ENCODE data around the gene TYROBP.
A peak's percentile ranks its signal among the peaks of the same experiment; 100 is the strongest.
"Not testable (repeated sequence)": the region's sequence is repeated elsewhere in the genome, so short reads cannot be mapped to it uniquely, and the experiment has no call there.

The TYROBP gene

DNA sequence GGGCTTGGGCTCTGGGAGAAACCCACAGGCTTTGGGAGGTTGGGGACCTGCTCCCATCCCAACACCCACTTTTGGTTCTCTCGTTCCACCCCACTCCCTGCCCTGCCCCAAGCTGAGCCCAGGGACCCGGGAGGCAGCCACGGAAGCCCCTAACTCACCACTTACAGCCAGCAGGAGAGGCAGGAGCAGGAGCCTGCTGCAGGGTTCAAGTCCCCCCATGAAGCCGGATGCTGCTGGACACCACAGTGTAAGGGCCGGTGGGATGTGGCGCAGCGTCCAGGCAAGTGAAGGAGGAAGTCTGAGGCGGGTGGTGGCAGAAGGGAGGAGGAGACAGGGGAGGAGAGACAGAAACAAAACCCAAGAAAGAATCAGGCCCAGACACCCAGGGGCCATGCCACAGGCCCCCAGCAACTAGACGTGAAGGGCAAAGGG lies at the start of gene TYROBP:
TSS of gene TYROBP (minus strand) at position 286 of the 432 bp plus-strand sequence. CDS start at position 219, 67 bp downstream.
- DNase-seq (ENCODE audit: low spot score) = no peak

DNA sequence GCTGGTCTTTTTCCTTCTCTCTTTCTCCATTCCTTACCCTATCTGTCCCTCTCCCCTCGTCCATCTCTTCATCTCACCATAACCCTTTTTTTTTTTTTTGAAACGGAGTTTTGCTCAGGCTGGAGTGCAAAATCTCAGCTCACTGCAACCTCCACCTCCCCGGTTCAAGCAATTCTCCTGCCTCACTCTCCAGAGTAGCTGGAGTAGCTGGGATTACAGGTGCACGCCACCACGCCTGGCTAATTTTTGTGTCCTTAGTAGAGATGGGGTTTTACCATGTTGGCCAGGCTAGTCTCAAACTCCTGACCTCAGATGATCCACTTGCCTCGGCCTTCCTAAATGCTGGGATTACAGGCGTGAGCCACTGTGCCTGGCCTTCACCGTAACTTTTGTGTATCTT lies 49.3 kb upstream of the TYROBP start:
- not testable (repeated sequence) for DNase-seq (ENCODE audit: low spot score)

DNA sequence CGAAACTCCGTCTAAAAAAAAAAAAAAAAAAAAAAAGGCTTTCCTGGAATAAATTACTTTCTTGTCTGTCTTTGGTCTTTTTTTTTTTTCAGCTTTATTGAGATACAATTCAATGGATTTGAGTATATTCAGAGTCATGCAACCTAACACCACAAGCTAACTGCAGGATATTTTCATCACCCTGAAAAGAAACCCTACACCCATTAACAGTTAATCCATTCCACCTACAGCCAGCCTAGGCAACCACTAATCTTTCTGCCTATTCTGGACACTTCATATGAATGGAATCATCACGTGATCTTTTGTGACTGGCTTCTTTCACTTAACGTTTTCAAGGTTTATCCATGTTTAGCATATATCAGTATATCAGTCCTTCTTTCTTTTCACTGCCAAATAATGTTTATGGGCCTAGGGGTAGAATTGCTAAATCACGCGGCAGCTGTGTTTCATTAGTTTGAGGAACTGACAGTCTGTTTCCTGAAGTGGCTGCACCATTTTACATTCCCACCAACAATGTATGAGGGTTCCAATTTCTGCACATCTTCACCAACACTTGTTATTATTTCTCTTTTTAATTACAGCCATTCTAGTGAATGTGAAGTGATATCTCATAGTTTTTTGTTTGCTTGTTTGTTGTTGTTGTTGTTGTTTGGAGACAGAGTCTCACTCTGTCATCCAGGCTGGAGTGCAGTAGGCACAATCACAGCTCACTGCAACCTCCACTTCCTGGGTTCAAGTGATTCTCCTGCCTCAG lies 48.0 kb upstream of the TYROBP start:
- no peak for DNase-seq (ENCODE audit: low spot score)

DNA sequence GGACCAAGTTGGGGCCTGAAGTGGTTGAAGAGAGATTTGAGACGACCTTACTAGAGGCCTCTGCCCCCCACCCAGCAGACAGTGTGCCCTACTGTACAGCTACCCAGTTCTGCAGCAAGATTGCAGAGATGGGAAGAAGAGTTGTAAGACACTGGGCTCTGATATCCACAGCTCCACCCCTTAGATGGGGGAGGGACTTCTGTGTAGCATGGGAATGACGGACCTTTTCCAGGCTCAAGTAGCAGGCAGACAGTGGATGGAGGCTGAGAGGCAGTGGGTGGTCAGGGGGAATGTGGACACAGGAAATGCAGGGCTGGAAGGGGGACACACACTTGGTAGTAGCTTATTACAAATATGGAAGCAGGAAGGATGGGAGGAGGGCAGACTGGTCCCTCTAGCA lies 41.0 kb upstream of the TYROBP start:
- no peak for DNase-seq (ENCODE audit: low spot score)

DNA sequence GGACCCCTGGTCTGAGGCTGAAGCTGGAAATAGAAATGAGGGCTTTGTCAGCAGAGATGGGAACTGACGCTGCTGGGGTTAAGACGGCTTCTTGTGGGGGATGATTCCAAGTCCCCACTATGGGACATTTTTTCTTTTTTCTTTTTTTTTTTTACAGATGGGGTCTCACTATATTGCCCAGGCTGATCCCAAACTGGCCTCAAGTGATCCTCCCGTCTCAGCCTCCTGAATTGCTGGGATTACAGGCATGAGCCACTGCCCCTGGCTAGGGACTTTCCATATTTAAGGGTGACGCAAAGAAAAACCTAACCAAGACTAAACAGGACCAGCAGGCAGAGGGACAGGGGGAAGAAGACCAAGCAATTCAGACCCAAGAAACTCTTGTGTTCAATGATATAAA lies 38.1 kb upstream of the TYROBP start:
- DNase-seq (ENCODE audit: low spot score) = no peak

DNA sequence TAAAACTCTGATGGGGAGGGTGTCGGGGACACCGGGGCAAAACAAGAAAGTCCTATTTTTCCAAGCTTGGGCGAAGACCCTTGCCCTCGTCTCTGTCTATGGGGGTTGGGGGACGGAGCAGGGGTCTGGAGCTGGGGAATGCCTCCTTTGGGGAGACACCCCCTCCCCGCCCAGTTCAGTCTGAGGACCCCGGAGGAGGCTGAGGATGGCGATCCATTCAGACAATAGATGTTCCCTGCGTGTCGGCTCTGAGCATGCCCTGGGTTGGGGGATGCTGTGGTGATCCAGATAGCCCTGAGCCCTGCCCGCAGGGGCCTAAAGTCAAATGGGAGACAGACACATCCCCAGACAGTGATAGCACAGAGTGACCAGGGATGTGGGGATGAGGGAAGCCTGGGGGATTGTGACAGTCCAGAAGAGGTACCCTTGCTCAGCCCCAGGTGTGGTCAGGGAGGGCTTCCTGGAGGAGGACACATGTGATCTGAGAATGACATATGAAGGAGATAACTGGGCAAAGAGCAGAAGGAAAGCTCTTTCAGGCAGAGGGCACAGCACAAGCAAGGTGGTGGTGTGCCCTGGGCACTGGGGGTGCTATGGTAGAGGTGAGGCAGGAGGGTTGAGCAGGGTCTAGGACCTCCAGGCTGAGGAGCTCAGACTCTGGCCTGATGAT lies 37.2 kb upstream of the TYROBP start:
- no peak for DNase-seq (ENCODE audit: low spot score)

DNA sequence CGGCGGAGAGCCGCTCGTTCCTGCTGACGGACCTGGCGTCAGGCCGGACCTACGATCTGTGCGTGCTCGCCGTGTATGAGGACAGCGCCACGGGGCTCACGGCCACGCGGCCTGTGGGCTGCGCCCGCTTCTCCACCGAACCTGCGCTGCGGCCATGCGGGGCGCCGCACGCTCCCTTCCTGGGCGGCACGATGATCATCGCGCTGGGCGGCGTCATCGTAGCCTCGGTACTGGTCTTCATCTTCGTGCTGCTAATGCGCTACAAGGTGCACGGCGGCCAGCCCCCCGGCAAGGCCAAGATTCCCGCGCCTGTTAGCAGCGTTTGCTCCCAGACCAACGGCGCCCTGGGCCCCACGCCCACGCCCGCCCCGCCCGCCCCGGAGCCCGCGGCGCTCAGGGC lies 36.5 kb upstream of the TYROBP start:
- DNase-seq (ENCODE audit: low spot score) = no peak

DNA sequence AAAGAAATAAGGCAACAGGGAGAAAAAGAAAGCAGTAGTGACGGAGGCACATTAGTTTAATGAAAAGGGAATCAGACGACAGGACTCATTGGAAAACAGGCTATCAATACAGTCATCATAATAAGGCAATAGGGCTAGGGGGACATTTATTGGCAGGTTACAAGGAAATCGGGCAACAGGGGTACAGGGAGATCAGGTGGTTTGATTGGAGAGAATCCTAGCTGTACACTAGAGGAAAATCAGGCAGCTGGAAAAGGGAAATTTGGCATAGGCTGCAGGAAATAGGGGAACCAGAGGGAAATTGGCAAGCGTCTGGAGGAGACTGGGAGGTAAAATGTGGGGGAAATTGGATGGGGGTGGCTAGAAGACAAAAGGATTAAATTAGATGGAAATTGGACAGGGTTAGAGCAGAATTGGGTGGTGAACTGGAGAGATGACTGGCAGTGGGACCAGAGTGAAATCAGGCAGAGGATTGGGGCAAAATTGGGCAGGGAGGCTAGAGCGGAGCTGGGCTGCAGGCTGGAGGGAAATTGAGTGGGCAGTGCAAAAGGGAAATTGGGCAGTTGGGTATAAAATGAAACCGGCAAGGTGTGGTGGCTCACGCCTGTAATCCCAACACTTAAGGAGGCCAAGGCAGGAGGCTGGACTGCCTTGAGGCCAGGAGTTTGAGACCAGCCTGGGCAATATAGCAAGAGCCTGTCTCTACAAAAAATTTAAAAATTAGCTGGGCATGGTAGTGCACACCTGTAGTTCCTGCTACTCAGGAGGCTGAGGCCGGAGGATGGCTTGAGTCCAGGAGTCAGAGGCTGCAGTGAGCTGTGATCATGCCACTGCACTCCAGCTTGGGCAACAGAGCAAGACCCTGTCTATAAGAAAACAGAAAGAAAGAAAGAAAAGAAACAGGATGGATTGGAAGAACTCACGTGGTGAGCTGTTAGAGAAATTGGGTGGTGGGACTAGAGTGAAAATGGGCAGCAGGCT lies 35.5 kb upstream of the TYROBP start:
- no peak for DNase-seq (ENCODE audit: low spot score)

- DNase-seq (ENCODE audit: low spot score) = no peak
Observed at GRCh38 chr19:35942235-35942634, 34.1 kb upstream of the TYROBP start.

DNA sequence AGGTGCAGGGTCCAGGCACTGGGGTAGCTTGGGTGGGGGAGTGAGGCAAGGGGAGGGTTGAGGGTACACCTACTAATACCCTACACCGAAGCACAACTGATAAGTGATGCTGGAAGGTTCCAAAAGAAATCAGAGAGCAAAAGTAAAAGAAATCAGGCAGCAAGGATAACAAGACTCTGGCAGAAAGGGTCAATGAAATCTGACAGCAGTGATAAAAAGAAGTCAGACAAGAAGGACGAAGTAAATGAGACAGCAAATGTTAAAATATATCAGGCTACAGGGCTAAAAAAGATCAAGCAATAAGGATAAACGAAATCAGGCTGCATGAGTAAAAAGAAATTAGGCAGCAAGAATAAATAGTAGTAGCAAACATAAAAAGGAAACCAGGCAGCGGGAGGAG lies 32.7 kb upstream of the TYROBP start:
- DNase-seq (ENCODE audit: low spot score) = no peak

DNA sequence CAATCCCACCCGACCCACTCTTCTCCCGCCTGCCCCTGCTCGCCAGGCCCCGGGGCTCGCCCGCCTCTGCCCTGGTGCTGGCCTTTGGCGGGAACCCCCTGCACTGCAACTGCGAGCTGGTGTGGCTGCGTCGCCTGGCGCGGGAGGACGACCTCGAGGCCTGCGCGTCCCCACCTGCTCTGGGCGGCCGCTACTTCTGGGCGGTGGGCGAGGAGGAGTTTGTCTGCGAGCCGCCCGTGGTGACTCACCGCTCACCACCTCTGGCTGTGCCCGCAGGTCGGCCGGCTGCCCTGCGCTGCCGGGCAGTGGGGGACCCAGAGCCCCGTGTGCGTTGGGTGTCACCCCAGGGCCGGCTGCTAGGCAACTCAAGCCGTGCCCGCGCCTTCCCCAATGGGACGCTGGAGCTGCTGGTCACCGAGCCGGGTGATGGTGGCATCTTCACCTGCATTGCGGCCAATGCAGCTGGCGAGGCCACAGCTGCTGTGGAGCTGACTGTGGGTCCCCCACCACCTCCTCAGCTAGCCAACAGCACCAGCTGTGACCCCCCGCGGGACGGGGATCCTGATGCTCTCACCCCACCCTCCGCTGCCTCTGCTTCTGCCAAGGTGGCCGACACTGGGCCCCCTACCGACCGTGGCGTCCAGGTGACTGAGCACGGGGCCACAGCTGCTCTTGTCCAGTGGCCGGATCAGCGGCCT lies 32.1 kb upstream of the TYROBP start:
- no peak for DNase-seq (ENCODE audit: low spot score)

GRCh38 chr19:35939307-35940077 lies 31.4 kb upstream of the TYROBP start:
- no peak for DNase-seq (ENCODE audit: low spot score)

- no peak for DNase-seq (ENCODE audit: low spot score)
Observed at GRCh38 chr19:35938282-35939224, 30.5 kb upstream of the TYROBP start.

DNA sequence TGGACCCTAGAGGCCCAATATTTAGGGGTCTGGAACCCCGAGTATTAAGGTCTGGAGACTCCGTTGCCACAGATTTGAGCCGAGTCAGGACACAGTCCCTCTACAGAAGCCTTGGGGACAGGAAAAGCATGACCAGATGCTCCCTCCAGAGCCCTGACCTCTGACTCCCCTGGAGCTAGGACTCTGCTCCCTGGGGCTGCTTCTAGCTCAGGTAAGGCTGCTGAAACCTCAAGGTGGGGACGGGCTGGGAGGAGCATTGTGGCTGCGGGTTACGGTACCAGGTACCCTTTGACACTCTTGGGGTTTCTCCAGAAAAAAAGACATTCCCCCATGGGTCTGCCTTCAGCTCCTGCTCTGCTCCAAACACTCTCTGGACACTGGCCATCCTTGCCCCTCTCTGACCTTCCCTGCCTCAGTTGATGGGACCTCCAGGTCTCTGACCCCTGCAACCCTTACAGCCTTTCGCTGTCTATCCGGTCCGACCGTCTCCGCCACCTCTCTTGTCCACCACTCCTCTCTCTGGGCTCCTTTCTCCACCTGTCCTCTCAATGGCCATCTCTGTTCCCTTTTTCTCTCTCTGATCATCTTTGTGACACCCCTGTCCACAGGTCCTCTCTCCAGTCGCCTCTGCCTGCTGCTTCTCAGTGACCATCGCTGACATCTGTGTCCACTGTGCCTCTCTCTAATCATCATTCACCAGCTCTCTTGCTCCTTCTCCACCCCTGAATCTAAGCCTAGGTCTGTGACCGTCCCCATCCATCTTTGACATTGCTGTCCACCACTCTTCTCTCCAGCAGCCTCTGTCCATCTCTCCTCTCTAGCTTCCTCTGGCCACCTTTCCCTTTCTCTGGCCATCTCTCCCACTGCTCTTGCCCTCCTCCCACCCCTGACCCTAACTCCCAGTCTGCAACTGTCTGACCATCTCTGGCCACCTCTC lies 29.5 kb upstream of the TYROBP start:
- no peak for DNase-seq (ENCODE audit: low spot score)

DNA sequence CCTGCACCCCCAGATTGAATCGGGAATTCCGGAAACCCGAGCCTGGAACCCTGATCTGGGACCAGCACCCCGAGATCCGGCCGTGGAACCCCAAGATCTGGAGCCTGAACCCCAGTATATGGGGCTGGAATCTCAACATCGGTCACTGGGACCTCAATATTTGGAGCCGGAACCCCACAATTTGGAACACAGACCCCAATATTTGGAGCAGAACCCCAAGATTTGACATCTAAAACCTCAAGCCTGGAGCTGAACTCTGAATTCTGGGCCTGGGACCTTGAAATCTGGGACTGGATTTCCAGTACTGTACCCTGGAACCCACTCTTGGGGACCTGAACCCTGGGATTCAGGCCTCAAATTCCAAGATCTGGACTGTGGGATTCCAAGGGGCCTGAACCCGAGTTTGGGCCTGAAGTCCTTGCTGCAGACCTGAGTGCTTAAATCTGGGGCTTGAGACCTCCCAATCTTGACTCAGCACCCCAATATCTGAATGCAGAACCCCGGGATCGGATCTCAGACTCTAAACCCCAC lies 28.7 kb upstream of the TYROBP start:
- DNase-seq (ENCODE audit: low spot score) = no peak

GRCh38 chr19:35935911-35936737 lies 28.0 kb upstream of the TYROBP start, which contains the start of gene LRFN3:
Gene LRFN3 (plus strand): TSS chr19:35936374. CDS start chr19:35939426, 3,052 bp downstream.
- peak; percentile 71 for DNase-seq (ENCODE audit: low spot score)

DNA sequence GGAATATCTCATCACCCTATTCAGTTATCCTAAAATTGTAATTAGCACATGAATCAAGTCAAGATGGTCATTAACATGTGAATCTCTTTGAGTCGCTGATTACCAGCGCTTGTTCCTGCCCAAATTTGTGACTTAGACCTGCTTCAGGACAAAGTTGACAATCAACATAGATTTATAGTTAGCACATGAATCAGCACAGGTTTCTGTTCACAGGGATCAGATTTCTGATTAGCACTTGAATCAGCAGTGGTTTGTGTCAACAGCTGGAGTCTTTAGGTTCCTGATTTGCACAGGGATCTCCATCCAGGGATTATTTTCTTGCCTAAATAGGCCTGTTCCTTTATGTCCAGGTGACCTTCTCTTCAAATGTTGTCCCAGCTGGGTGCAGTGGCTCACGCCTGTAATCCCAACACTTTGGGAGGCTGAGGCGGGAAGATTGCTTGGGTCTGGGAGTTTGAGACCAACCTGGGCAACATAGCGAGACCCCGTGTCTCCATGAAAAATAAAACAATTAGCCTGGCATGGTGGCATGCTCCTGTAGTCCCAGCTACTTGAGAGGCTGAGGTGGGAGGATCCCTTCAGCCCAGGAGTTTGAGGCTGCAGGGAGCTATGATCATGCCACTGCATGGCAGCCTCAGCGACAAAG lies 24.3 kb upstream of the TYROBP start:
- no peak for DNase-seq (ENCODE audit: low spot score)

Data from kidney tubule cell (primary cell).